ENCODE data around the gene SDHB.

DNA sequence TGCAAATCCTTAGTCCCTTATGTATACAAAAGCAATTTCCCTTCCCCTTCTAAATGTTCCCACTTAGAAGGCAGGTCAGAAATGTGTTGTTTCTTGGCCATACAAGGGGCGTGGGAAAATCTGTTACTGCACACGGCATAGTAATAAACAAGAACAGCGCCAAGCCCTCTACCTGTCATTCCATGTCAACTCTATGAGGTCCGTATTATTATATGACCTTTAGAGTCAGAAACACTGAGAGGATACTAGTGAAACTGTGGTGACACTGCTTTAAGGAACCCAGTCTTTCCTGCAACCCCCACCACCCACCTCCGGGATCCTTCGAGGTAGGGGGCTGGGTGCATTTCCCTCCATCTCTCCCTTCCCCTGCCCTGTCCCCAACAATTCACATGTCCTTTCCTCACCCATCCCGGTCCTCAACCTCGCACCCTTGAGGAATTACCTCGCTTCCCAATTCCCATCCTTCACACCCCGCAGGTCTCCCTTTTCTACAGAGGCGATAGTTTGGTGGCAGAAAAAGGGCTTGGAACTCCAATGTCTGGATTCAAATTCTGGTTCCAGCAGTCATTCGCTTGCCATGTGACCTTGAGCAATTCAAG is 647 bp downstream of the SDHB start:
- TF ChIP-seq, protein P1, sequence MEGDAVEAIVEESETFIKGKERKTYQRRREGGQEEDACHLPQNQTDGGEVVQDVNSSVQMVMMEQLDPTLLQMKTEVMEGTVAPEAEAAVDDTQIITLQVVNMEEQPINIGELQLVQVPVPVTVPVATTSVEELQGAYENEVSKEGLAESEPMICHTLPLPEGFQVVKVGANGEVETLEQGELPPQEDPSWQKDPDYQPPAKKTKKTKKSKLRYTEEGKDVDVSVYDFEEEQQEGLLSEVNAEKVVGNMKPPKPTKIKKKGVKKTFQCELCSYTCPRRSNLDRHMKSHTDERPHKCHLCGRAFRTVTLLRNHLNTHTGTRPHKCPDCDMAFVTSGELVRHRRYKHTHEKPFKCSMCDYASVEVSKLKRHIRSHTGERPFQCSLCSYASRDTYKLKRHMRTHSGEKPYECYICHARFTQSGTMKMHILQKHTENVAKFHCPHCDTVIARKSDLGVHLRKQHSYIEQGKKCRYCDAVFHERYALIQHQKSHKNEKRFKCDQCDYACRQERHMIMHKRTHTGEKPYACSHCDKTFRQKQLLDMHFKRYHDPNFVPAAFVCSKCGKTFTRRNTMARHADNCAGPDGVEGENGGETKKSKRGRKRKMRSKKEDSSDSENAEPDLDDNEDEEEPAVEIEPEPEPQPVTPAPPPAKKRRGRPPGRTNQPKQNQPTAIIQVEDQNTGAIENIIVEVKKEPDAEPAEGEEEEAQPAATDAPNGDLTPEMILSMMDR (CRISPR knock-in tag; IDR thresholded peaks at IDR 0.05) = no peak
- TF ChIP-seq ZNF629 (CRISPR knock-in tag; conservative IDR thresholded peaks at IDR 0.05) (no peak), EZH2 (conservative IDR thresholded peaks at IDR 0.05; ENCODE audit: low read depth, low read length) (no peak), CHD4 (IDR thresholded peaks at IDR 0.05; ENCODE audit: borderline replicate concordance, low read length) (no peak), ZNF251 (CRISPR knock-in tag; IDR thresholded peaks at IDR 0.05) (no peak), NFATC3 (CRISPR knock-in tag; IDR thresholded peaks at IDR 0.05) (no peak), GATA4 (IDR thresholded peaks at IDR 0.05; ENCODE audit: borderline replicate concordance, low read depth) (no peak), ONECUT2 (CRISPR knock-in tag; IDR thresholded peaks at IDR 0.05) (no peak), ZBTB1 (CRISPR knock-in tag; IDR thresholded peaks at IDR 0.05; ENCODE audit: borderline replicate concordance) (no peak), ZNF788 (CRISPR knock-in tag; IDR thresholded peaks at IDR 0.05; ENCODE audit: borderline replicate concordance) (no peak), RARG (CRISPR knock-in tag; IDR thresholded peaks at IDR 0.05; ENCODE audit: low read depth) (no peak), ZNF468 (CRISPR knock-in tag; IDR thresholded peaks at IDR 0.05) (no peak), TCF7L2 (IDR thresholded peaks at IDR 0.05; ENCODE audit: low read depth, low read length) (no peak), ZNF781 (CRISPR knock-in tag; IDR thresholded peaks at IDR 0.05; ENCODE audit: borderline replicate concordance, not compliant biosample characterization) (no peak)

All from HepG2 (cell line).